WTC11 (cell line): ENCODE measurements around the gene LAPTM4A. TPM values are rescaled to one million over a fixed set of nuclear protein-coding genes. Genes with fewer than 3 reads are reported as not detected.

Source experiments
- ATAC-seq: fragments of 200-7000 bp; cut with Tn5 transposase; 2 replicates; pipeline ENCODE4 v1.10.0; 2021; ENCODE audit warnings: mild to moderate bottlenecking, moderate library complexity
- CTCF ChIA-PET: fragments of 300-600 bp; sonication (Branson Sonifier 250); formaldehyde crosslinking; loops from one replicate; lab custom pipeline; 2021; ENCODE audit warnings: antibody characterized with exemption; lab: Charles Lee
- POLR2A ChIA-PET: fragments of 350-600 bp; sonication (Branson Sonifier 250); formaldehyde crosslinking; loops from one replicate; lab custom pipeline; 2021; ENCODE audit warnings: antibody characterized with exemption; lab: Charles Lee
- DNase-seq: peaks from one replicate; pipeline ENCODE4 v3.0.0; 2021; ENCODE audit warnings: low spot score
- H3K27ac Mint-ChIP-seq: 2 replicates; pipeline ENCODE4 v1.8.0; 2021; ENCODE audit warnings: mixed read lengths
- H3K27me3 Mint-ChIP-seq: 2 replicates; pipeline ENCODE4 v1.8.0; 2021; ENCODE audit warnings: low read depth, mild to moderate bottlenecking, moderate library complexity, mixed read lengths
- H3K36me3 Mint-ChIP-seq: 2 replicates; pipeline ENCODE4 v1.8.0; 2021; ENCODE audit warnings: mixed read lengths
- H3K4me1 Mint-ChIP-seq: 2 replicates; pipeline ENCODE4 v1.8.0; 2022; ENCODE audit warnings: mixed read lengths
- H3K4me3 Mint-ChIP-seq: 2 replicates; pipeline ENCODE4 v1.8.0; 2021; ENCODE audit warnings: mild to moderate bottlenecking, moderate library complexity, mixed read lengths
- H3K9me3 Mint-ChIP-seq: 2 replicates; pipeline ENCODE4 v1.8.0; 2021; ENCODE audit warnings: mixed read lengths
- CREM ChIP-seq: sonication (generic); formaldehyde crosslinking; IDR thresholded peaks from 2 replicates; pipeline ENCODE4 v1.8.1; 2022; ENCODE audit warnings: mild to moderate bottlenecking, missing genetic modification reagents, moderate library complexity
- ELF4 ChIP-seq: sonication (generic); formaldehyde crosslinking; IDR thresholded peaks from 2 replicates; pipeline ENCODE4 v1.8.1; 2022; ENCODE audit warnings: low read depth, mild to moderate bottlenecking, moderate library complexity, missing genetic modification reagents
- ETV6 ChIP-seq: sonication (generic); formaldehyde crosslinking; IDR thresholded peaks from 2 replicates; pipeline ENCODE4 v1.8.1; 2022; ENCODE audit warnings: mild to moderate bottlenecking, missing genetic modification reagents
- FOXJ3 ChIP-seq: sonication (generic); formaldehyde crosslinking; IDR thresholded peaks from 2 replicates; pipeline ENCODE4 v1.9.0; 2021; ENCODE audit warnings: missing genetic modification reagents, mild to moderate bottlenecking, borderline replicate concordance
- FOXK1 ChIP-seq: sonication (generic); formaldehyde crosslinking; IDR thresholded peaks from 2 replicates; pipeline ENCODE4 v1.8.0; 2022; ENCODE audit warnings: mild to moderate bottlenecking, moderate library complexity, missing genetic modification reagents
- HMGA2 ChIP-seq: fragments of 250-450 bp; sonication (Bioruptor Pico); IDR thresholded peaks from 2 replicates; pipeline ENCODE4 v1.4.0; 2021; ENCODE audit warnings: mild to moderate bottlenecking, moderate library complexity
- IRF2 ChIP-seq: sonication (generic); formaldehyde crosslinking; IDR thresholded peaks from 2 replicates; pipeline ENCODE4 v1.8.0; 2022; ENCODE audit warnings: low read depth, missing genetic modification reagents, borderline replicate concordance
- KAT7 ChIP-seq: sonication (generic); formaldehyde crosslinking; IDR thresholded peaks from 2 replicates; pipeline ENCODE4 v1.8.1; 2023; ENCODE audit warnings: missing genetic modification reagents, mild to moderate bottlenecking, borderline replicate concordance
- NFATC4 ChIP-seq: fragments of 250-450 bp; sonication (Bioruptor Pico); IDR thresholded peaks from 2 replicates; pipeline ENCODE4 v1.9.0; 2021; ENCODE audit warnings: mild to moderate bottlenecking
- RORB ChIP-seq: fragments of 250-450 bp; sonication (Bioruptor Pico); IDR thresholded peaks from 2 replicates; pipeline ENCODE4 v1.9.0; 2021; ENCODE audit warnings: mild to moderate bottlenecking
- TCF7 ChIP-seq: sonication (generic); formaldehyde crosslinking; IDR thresholded peaks from 2 replicates; pipeline ENCODE4 v1.8.0; 2022; ENCODE audit warnings: mild to moderate bottlenecking, low read depth, missing genetic modification reagents, moderate library complexity
- TEAD1 ChIP-seq: sonication (generic); formaldehyde crosslinking; IDR thresholded peaks from 2 replicates; pipeline ENCODE4 v1.8.0; 2022; ENCODE audit warnings: mild to moderate bottlenecking, missing genetic modification reagents
- ZNF219 ChIP-seq: sonication (generic); formaldehyde crosslinking; IDR thresholded peaks from 2 replicates; pipeline ENCODE4 v1.8.0; 2023; ENCODE audit warnings: missing genetic modification reagents, mild to moderate bottlenecking, borderline replicate concordance
- total RNA-seq: library from RNA; stranded (reverse); gene quantifications from 3 replicates; pipeline ENCODE4 v1.2.3, GENCODE V29; 2021
- TF ChIP-seq, protein P1 (sequence below): sonication (generic); formaldehyde crosslinking; IDR thresholded peaks from 2 replicates; pipeline ENCODE4 v1.8.1; 2022; ENCODE audit warnings: mild to moderate bottlenecking, moderate library complexity, missing genetic modification reagents
- TF ChIP-seq, protein P2 (sequence below): sonication (generic); formaldehyde crosslinking; conservative IDR thresholded peaks from 2 replicates; pipeline ENCODE4 v1.8.1; 2023; ENCODE audit warnings: mild to moderate bottlenecking, low read depth, missing genetic modification reagents, moderate library complexity
- TF ChIP-seq, protein P3 (sequence below): sonication (generic); formaldehyde crosslinking; IDR thresholded peaks from 2 replicates; pipeline ENCODE4 v1.8.1; 2023; ENCODE audit warnings: mild to moderate bottlenecking, missing genetic modification reagents
- TF ChIP-seq, protein P4 (sequence below): sonication (generic); formaldehyde crosslinking; IDR thresholded peaks from 2 replicates; pipeline ENCODE4 v1.8.1; 2023; ENCODE audit warnings: mild to moderate bottlenecking, moderate library complexity, missing genetic modification reagents
- TF ChIP-seq, protein P5 (sequence below): sonication (generic); formaldehyde crosslinking; IDR thresholded peaks from 2 replicates; pipeline ENCODE4 v1.8.1; 2022; ENCODE audit warnings: low read depth, mild to moderate bottlenecking, moderate library complexity, missing genetic modification reagents, borderline replicate concordance

The LAPTM4A gene
- total RNA-seq, 1 experiment from 2014 or later = 163 TPM

DNA sequence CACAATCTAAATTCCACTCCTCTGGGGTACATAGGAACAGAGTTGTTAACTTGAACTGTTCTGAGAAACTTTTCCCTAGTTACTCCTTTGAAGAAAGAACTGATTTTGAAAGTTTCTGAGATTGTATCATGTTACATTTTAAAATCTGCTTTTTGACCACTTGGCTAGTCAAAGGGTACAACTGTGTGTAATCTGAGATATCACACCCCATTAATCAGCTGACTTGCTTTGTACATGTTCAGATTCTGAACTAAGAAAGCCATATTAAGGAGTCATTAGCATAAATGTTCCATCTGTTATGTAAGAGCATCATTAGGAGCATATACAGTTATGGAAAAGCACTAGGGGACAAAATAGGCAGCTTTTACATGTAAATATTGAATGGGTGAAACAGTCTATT, 57.7 kb downstream of the LAPTM4A start (continued):
- TF ChIP-seq, protein P1, sequence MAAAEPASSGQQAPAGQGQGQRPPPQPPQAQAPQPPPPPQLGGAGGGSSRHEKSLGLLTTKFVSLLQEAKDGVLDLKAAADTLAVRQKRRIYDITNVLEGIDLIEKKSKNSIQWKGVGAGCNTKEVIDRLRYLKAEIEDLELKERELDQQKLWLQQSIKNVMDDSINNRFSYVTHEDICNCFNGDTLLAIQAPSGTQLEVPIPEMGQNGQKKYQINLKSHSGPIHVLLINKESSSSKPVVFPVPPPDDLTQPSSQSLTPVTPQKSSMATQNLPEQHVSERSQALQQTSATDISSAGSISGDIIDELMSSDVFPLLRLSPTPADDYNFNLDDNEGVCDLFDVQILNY (CRISPR knock-in tag) = no peak
- TF ChIP-seq TCF7 (CRISPR knock-in tag) = no peak
- TF ChIP-seq FOXJ3 (CRISPR knock-in tag) = no peak
- TF ChIP-seq ETV6 (CRISPR knock-in tag) = no peak
- TF ChIP-seq ZNF219 (CRISPR knock-in tag) = no peak
- TF ChIP-seq FOXK1 (CRISPR knock-in tag) = no peak
- no peak for TF ChIP-seq NFATC4 (CRISPR knock-in tag)
- no peak for TF ChIP-seq ELF4 (CRISPR knock-in tag)
- TF ChIP-seq, protein P2, sequence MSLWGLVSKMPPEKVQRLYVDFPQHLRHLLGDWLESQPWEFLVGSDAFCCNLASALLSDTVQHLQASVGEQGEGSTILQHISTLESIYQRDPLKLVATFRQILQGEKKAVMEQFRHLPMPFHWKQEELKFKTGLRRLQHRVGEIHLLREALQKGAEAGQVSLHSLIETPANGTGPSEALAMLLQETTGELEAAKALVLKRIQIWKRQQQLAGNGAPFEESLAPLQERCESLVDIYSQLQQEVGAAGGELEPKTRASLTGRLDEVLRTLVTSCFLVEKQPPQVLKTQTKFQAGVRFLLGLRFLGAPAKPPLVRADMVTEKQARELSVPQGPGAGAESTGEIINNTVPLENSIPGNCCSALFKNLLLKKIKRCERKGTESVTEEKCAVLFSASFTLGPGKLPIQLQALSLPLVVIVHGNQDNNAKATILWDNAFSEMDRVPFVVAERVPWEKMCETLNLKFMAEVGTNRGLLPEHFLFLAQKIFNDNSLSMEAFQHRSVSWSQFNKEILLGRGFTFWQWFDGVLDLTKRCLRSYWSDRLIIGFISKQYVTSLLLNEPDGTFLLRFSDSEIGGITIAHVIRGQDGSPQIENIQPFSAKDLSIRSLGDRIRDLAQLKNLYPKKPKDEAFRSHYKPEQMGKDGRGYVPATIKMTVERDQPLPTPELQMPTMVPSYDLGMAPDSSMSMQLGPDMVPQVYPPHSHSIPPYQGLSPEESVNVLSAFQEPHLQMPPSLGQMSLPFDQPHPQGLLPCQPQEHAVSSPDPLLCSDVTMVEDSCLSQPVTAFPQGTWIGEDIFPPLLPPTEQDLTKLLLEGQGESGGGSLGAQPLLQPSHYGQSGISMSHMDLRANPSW = no peak
- TF ChIP-seq CREM (CRISPR knock-in tag) = no peak
- no peak for TF ChIP-seq HMGA2 (CRISPR knock-in tag)

DNA sequence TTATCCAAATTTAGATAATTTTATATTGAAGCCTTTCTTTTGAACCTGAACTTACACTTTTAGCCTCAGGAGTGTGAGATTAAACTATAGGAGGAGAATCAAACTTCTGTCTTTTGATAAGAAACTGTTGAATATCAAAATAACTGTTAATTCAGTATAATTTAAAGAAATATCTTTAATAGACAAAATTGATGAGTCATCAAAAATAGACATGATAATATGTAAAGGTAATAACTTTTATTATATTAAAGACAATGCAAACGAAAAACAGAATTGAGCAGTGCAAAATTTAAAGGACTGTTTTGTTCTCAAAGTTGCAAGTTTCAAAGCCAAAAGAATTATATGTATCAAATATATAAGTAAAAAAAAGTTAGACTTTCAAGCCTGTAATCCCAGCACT, 59.5 kb downstream of the LAPTM4A start:
- no peak for ATAC-seq
- no peak for DNase-seq
- TF ChIP-seq FOXK1 (CRISPR knock-in tag) = no peak
- TF ChIP-seq, protein P3, sequence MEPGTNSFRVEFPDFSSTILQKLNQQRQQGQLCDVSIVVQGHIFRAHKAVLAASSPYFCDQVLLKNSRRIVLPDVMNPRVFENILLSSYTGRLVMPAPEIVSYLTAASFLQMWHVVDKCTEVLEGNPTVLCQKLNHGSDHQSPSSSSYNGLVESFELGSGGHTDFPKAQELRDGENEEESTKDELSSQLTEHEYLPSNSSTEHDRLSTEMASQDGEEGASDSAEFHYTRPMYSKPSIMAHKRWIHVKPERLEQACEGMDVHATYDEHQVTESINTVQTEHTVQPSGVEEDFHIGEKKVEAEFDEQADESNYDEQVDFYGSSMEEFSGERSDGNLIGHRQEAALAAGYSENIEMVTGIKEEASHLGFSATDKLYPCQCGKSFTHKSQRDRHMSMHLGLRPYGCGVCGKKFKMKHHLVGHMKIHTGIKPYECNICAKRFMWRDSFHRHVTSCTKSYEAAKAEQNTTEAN (CRISPR knock-in tag) = no peak
- no peak for TF ChIP-seq RORB (CRISPR knock-in tag)
- TF ChIP-seq IRF2 (CRISPR knock-in tag) = no peak
- no peak for TF ChIP-seq TCF7 (CRISPR knock-in tag)
- no peak for TF ChIP-seq KAT7 (CRISPR knock-in tag)
- TF ChIP-seq TEAD1 (CRISPR knock-in tag) = no peak
- ChIA-PET POLR2A (no interaction called here), CTCF (interaction anchor here (0.9 kb wide), 1 partner anchor 36 kb away, joined by 3 read pairs; no protein-coding TSS in a partner anchor)
- Mint-ChIP-seq H3K9me3 (peaks cover 3% of the 10 kb centered on the region; the same call in 1 of the 2 replicates), H3K4me3 (no peak overlapping the region), H3K27ac (no peak overlapping the region), H3K36me3 (peaks cover 4% of the 10 kb centered on the region), H3K4me1 (peaks cover 26% of the 10 kb centered on the region), H3K27me3 (peaks cover 2% of the 10 kb centered on the region; the same call in 1 of the 2 replicates)

DNA sequence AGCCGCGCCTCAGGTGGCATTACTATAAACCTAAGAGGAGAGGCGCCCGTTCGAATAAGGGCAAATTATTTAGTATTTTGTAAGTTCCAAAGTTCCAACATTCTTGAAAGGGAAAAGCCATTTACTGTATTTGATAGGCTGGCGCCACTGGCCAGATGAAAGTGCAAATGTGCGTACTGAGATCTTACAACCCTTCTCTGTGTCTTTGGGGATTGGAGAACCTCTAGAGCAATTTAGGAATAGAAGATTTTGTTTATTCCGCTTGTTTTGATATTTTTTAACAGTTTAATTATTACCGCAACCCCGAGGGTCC, 61.1 kb downstream of the LAPTM4A start:
- Mint-ChIP-seq H3K36me3 (peaks cover 14% of the 10 kb centered on the region), H3K4me1 (peaks cover 26% of the 10 kb centered on the region), H3K27ac (peak overlapping the region; percentile 93), H3K4me3 (peak overlapping the region; percentile 92), H3K9me3 (peaks cover 3% of the 10 kb centered on the region; the same call in 1 of the 2 replicates), H3K27me3 (peaks cover 2% of the 10 kb centered on the region; the same call in 1 of the 2 replicates)
- POLR2A ChIA-PET = interaction anchor here (1.0 to 2.8 kb wide), 6 partner anchors 22 to 235 kb away, joined by 3 to 14 read pairs (median 4); partner anchors contain the start of genes LAPTM4A, MATN3 and TTC32
- TF ChIP-seq, protein P4, sequence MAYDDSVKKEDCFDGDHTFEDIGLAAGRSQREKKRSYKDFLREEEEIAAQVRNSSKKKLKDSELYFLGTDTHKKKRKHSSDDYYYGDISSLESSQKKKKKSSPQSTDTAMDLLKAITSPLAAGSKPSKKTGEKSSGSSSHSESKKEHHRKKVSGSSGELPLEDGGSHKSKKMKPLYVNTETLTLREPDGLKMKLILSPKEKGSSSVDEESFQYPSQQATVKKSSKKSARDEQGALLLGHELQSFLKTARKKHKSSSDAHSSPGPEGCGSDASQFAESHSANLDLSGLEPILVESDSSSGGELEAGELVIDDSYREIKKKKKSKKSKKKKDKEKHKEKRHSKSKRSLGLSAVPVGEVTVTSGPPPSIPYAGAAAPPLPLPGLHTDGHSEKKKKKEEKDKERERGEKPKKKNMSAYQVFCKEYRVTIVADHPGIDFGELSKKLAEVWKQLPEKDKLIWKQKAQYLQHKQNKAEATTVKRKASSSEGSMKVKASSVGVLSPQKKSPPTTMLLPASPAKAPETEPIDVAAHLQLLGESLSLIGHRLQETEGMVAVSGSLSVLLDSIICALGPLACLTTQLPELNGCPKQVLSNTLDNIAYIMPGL (CRISPR knock-in tag) = 0 out of 2 replicates have a peak, but pooled peaks have one; percentile 4
- TF ChIP-seq, protein P3 (CRISPR knock-in tag) = peak; percentile 0; the same call in 1 of the 2 replicates
- TF ChIP-seq, protein P5, sequence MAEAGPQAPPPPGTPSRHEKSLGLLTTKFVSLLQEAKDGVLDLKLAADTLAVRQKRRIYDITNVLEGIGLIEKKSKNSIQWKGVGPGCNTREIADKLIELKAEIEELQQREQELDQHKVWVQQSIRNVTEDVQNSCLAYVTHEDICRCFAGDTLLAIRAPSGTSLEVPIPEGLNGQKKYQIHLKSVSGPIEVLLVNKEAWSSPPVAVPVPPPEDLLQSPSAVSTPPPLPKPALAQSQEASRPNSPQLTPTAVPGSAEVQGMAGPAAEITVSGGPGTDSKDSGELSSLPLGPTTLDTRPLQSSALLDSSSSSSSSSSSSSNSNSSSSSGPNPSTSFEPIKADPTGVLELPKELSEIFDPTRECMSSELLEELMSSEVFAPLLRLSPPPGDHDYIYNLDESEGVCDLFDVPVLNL (CRISPR knock-in tag) = no peak
- CTCF ChIA-PET = interaction anchor here (1.0 to 3.6 kb wide), 6 partner anchors 25 to 116 kb away, joined by 4 to 25 read pairs (median 4); partner anchors contain the start of gene LAPTM4A
- DNase-seq (no peak), ATAC-seq (no peak)
